Erythroblast (primary cell): Measurements from ENCODE around the gene IL17RC.

Experiments
- GATA1 ChIP-seq: IDR thresholded peaks from 2 replicates; pipeline ENCODE4 v1.6.1; 2011; ENCODE audit warnings: low read depth, mild to moderate bottlenecking, control low read depth, low read length, moderate library complexity
- POLR2A ChIP-seq: IDR thresholded peaks from 2 replicates; pipeline ENCODE4 v1.6.1; 2011; ENCODE audit warnings: mild to moderate bottlenecking, low read length

- TF ChIP-seq POLR2A (no peak), GATA1 (no peak)
These were observed 13.0 kb upstream of the IL17RC start for GRCh38 chr3:9903904-9904303.
